ENCODE results near the gene USP25. TPM values are rescaled to one million over a fixed set of nuclear protein-coding genes. Genes with fewer than 3 reads are reported as not detected.
"Not testable (repeated sequence)": the region's sequence is repeated elsewhere in the genome, so short reads cannot be mapped to it uniquely, and the experiment has no call there.

The USP25 gene
- polyA plus RNA-seq, 5 donors: 27.7 to 54.6 (median 45.9) TPM

DNA sequence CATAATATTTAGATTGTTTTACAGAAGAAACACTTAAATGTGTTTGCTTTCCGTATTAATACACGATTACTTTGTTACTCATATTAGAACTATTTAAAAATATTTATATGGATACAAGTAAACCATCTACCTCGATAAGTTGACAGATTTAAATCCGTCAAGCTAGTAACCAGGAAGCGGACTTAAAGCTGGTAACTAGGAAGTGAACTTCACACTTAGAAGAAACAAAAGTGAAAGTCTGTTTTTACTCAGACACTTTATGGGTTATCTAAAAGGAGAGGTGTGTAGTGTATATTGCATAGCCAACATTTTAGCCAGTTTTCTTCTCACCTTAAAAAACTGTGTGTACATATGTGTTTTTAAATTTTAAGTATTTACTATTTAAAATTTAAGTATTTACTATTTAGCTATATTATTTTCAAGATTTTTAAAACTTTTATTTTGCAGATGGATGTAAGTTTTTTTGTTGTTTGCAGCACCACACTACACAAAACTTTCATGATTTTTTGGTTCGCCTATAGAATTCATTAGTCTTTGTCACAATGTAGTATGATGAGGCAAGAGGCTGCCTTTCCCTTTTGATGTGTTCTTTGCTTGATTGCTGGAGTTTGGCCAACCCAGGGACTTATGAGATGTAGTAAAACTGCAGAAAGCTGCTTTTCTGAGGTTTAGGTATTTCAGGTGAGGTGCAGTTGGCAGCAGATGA lies 2.7 kb downstream of the USP25 start:
- DNase-seq: no peak

DNA sequence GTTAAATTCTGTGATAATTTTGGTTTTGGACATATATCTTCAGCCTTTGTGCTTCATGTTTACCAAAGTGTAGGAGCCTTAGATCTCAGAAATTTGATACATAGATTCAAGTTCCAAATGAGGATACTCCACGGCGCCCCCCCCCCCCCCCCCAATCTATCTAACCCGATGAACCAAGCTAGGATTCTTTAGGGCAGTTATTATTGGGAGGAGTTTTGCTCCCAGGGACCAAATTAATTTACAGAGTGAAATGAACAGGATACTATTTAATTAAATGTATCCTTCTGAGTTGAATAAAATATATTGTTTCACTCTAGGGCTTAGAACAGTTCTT lies 3.2 kb downstream of the USP25 start:
- DNase-seq: no peak

DNA sequence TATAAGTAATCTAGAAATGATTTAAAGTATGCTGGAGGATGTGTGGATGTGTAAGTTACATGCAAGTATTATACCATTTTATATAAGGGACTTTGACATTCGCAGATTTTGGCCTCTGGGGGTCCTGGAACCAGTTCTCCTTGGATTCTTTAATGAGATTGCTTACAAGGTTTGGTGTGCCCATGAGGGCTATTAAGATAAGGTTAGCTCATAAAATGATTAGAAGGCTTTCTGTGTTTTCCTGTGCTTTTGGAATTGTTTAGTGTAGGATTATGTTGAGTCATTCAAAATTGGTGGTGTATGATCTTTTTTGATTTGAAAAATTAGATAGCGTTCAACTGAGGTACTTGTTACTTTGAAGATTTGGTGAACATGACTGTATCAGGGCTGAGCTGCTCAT lies 5.6 kb downstream of the USP25 start:
- no peak for DNase-seq

DNA sequence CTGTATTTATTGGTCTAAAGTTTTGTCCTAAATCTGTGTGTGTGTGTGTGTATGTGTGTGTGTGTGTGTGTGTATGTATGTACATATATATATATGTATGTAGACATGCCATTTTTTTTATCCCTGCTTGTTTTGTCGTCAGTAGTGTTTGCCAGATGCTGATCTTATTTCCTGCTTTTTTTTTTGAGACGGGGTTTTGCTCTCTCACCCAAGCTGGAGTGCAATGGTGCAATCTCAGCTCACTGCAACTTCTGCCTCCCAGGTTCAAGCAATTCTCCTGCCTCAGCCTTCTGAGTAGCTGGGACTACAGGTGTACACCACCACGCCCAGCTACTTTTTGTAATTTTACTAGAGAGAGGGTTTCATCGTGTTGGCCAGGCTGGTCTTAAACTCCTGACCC lies 6.1 kb downstream of the USP25 start:
- DNase-seq: not testable (repeated sequence)

GRCh38 chr21:15738779-15739178 lies 9.0 kb downstream of the USP25 start:
- DNase-seq: not testable (repeated sequence)

GRCh38 chr21:15740383-15740782 lies 10.6 kb downstream of the USP25 start:
- no peak for DNase-seq

- DNase-seq: no peak
Observed at GRCh38 chr21:15741510-15741909, 11.7 kb downstream of the USP25 start.

GRCh38 chr21:15742052-15742670 lies 12.4 kb downstream of the USP25 start:
- no peak for DNase-seq

GRCh38 chr21:15742694-15743093 lies 12.9 kb downstream of the USP25 start:
- no peak for DNase-seq

DNA sequence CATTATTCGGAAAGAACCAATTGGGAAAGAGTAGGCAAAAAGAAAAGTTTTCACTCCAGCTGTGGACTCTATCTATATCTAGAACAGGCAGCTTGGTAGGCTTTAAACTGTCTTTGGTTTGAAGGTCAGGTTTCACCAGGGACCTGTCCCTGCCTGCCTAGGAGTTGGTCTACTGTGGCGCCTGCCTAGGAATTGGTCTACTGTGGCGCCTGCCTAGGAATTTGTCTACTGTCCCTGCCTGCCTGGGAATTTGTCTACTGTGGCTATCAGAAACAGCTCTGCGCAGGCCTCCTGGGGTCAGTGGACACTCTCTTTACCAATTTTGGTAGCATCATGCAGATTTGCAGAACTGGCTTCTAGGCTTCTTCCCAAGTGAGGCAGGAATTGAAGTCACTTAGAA lies 13.8 kb downstream of the USP25 start:
- DNase-seq: no peak

DNA sequence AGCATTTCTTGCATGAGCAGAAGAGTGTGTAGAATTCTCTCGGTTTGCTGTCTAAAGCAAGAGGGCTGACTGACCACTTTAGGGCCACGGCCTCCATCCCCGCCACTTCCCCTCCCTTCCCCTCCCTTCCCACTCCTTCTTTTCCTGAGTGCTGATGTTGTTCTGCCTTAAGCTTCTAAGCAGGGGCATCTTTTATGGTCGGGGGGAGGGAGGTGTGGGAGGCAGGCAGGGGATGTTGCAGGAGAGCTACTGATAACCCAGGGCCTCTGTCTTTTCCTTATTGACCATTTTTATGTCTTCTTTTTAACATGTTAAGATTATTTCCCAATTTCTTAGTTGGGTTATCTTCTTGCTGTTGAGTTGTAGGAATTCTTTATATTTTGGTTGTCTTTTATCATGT lies 15.1 kb downstream of the USP25 start:
- no peak for DNase-seq

GRCh38 chr21:15748586-15748985 lies 18.8 kb downstream of the USP25 start:
- no peak for DNase-seq

- DNase-seq: no peak
Observed at GRCh38 chr21:15749082-15749860, 19.5 kb downstream of the USP25 start.

DNA sequence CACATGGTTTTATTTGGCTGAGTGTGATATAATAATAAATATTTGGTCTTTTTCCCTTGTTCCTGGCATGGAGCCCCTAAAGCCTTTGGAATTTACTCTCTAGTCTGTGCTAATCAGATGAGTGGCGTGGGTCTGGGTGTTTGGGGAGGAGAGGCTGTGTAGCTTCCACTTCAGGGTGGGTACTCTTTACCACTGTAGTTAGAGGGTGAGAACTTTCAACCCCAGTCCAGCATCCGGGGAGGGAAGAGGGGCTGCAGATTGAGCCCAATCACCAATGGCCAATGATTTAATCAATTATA lies 20.0 kb downstream of the USP25 start:
- no peak for DNase-seq

GRCh38 chr21:15751037-15751436 lies 21.3 kb downstream of the USP25 start:
- no peak for DNase-seq

DNA sequence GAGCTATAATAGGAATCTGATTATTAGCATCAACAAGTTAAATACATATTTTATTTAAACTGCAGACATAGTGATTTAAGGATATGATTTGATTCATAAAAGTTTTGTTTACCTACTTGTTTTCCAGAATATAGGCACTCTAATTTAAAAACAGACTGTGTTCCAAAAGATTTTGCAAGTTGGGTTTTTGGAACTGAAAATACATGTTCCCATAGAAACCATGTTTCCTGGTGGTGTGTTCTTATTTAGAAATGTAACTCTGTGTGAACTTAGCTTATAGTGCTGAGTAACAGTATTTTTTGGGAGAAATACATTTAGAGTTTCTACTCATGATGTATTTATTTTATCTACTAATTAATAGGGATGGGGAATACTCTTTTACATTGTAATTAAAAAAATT lies 21.8 kb downstream of the USP25 start:
- DNase-seq: peak; percentile 62 to 72

DNA sequence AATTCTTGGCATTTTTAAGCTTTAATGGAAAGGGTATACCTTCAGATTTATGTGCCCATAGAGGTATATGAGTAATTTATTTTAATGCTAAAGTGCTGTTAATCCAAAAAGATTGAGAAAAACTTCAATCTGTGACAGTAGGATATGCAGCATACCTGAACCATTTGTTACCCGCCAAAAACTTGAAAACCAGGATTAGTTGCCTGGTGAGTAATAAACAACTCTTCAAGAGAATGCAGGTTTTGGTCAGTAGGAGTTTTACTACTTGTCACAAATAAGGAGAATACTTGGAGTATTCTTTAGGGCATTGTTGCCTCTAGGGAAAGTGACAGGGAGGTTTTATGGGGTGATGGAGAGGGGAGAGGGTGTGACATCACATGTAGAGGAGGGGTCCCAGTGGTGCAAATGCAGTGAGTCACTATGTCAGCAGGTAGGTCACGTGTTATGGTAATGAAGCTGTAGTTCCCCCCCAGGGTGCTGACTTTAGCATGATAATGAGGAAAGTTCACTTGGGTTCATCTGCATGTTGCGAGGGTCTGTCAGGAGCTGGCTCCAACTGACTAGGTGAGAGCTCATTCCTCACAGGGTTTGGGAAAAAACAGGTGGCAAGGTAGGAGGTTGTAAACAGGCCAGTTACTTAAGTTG lies 23.1 kb downstream of the USP25 start:
- no peak for DNase-seq

DNA sequence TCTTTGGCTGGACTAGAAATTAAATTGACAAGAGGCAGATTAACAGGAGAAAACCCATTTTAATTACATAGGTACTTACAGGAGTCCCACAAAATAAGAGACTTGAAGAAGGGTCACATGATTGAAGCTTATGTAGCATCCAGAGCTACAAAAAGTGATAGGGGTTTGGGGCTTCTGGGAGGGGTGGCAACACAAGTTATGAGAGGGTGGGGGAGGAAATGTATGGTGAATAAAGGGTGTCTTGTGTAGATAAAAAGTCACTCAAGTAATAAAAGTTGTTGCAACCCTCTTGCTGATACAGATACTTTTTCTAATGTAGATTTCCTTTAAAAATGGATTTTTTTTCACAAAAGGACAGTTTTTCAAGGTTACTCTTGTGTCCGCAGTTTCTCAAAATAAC lies 24.0 kb downstream of the USP25 start:
- no peak for DNase-seq

GRCh38 chr21:15754640-15755039 lies 24.9 kb downstream of the USP25 start:
- no peak for DNase-seq

GRCh38 chr21:15755125-15755524 lies 25.3 kb downstream of the USP25 start:
- DNase-seq: no peak

DNA sequence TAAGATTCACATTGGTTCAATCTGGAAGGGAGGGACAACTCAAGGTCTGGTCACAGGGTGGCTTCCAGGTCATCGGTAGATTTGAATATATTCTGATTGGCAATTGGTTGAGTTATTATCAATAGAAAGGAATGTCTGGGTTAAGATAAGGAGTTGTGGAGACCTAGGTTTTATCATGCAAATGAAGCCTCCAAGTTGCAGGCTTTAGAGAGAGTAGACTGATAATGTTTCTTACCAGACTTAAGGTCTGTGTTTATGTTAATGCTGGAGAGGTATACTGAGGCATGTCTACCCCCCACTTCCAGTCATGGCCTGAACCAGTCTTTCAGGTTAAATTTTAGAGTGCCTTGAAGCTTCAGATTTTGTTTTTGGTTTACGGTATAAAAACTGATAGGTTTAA lies 29.7 kb downstream of the USP25 start:
- DNase-seq: no peak

GRCh38 chr21:15761507-15762100 lies 31.8 kb downstream of the USP25 start:
- no peak for DNase-seq

GRCh38 chr21:15763359-15763758 lies 33.6 kb downstream of the USP25 start:
- DNase-seq: no peak

Data from right lung (tissue), 5 donors.